HUES6 (cell line): ENCODE measurements around the gene CANT1.

Experiments used
- H3K27ac ChIP-seq: 2 replicates; pipeline ENCODE4 v1.7.0; 2013; ENCODE audit warnings: low read depth, mild to moderate bottlenecking, low read length, inconsistent platforms
- H3K27me3 ChIP-seq: 2 replicates; pipeline ENCODE4 v1.6.1; 2013; ENCODE audit warnings: low read length; ENCODE audit not compliant: control insufficient read depth, insufficient read depth
- H3K36me3 ChIP-seq: 2 replicates; pipeline ENCODE4 v1.6.1; 2013; ENCODE audit warnings: low read length; ENCODE audit not compliant: control insufficient read depth, insufficient read depth
- H3K4me1 ChIP-seq: 2 replicates; pipeline ENCODE4 v1.6.1; 2013; ENCODE audit warnings: low read length; ENCODE audit not compliant: control insufficient read depth, insufficient read depth
- H3K4me3 ChIP-seq: 2 replicates; pipeline ENCODE4 v1.5.1; 2013; ENCODE audit warnings: low read depth, low read length
- H3K9ac ChIP-seq: one replicate; pipeline ENCODE4 v1.6.1; 2013; ENCODE audit warnings: mild to moderate bottlenecking, low read length
- H3K9me3 ChIP-seq: 2 replicates; pipeline ENCODE4 v1.6.1; 2013; ENCODE audit warnings: low read depth, low read length; ENCODE audit not compliant: control insufficient read depth, insufficient read depth

The CANT1 gene

DNA sequence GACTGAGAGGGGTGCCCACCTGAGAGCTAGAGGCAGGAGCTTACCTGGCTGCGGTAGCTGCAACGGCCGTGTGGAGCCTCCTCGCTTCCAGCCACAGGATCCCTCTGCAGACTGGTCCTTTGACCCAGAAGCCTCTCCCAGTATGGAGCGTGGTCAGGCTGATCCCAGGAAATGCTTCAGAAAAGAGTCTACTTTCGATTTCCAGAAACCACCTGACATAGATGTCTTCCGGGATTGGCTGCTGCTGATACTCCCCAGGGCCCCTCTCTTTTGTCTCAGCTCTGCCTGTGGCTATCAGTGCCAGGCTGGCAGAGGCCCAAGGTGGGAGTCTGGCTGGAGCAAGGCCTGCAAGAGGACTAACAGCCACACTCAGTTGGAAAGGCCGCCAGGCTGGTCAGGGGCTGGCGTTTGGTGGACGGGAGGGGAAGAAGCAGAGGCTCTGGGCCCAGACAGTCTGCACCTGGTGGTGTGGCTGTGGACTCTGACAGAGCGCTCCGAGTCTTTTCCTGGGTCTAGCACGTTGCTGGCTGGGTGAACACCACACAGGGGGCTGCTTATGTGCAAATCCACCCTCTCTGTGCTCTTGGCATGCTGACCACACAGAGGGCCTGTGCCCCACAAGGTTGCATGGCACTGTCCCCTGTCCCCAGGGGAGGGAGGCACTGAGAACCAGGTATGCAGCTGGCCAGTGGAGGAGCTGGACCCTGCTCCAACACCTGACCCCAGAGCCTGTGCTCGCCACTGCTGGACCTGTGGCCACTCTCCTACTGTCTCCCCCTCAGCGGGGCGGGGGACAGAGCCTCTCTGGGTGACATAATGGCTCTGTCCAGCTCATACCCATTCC, 29.6 kb downstream of the CANT1 start, which contains the start of gene LGALS3BP:
LGALS3BP (minus strand) TSS at position 144 of the 844 bp plus-strand sequence. CDS start 2,732 bp downstream, outside the sequence.
- no peaks in the 10 kb centered on the region for H3K27me3 ChIP-seq
- no peaks in the 10 kb centered on the region for H3K36me3 ChIP-seq
- H3K9ac ChIP-seq, result no peak within 1 kb of the TSS
- peaks cover 15% of the 10 kb centered on the region for H3K4me1 ChIP-seq
- H3K27ac ChIP-seq, result no peak within 1 kb of the TSS
- no peak within 1 kb of the TSS for H3K4me3 ChIP-seq
- no peaks in the 10 kb centered on the region for H3K9me3 ChIP-seq

DNA sequence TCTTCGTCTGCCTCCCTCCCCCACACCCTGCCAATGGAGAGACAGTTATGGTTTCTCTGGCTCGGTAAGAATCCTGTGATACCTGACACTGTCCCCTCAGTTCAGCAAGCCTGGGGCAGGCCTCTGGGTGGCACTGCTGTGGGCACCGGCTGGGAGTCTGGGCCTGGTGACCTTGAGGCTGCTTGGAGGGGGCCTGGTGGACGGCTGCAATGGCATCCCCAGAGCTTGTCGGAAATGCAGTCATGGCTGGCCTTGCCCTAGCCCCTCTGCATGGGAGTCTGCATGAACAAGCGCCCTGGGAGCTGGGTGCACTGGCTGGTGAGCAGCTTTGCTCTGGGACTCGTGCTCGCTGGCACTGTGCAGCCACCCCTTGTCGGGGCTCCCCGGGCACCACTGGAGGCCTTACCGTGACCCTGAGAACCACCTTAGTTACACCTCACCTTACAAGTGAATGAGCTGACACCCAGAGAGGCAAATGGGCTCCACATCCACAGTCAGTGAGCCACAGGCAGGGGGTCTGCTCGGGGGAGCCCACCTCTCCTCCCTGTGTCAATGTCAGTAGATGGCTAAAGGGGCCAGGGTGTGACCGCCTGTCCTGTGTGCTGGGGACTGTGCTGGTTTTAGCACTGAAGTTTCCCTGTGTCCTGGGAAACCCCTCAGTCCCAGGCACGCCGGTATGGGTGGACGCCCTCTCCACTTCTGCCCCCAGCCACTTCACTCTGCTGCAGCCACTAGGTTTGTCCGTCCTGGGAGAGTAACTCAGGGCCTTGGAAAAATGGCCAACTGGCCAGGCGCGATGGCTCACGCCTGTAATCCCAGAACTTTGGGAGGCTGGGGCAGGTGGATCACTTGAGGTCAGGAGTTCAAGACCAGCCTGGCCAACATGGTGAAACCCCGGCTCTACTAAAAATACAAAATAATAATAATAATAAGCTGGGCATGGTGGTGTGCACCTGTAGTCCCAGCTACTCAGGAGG, 31.3 kb downstream of the CANT1 start:
- H3K4me1 ChIP-seq, result peaks cover 21% of the 10 kb centered on the region
- no peak overlapping the region for H3K27ac ChIP-seq
- H3K4me3 ChIP-seq, result no peak overlapping the region
- no peaks in the 10 kb centered on the region for H3K36me3 ChIP-seq
- no peak overlapping the region for H3K9ac ChIP-seq
- H3K27me3 ChIP-seq, result no peaks in the 10 kb centered on the region
- H3K9me3 ChIP-seq, result no peaks in the 10 kb centered on the region

DNA sequence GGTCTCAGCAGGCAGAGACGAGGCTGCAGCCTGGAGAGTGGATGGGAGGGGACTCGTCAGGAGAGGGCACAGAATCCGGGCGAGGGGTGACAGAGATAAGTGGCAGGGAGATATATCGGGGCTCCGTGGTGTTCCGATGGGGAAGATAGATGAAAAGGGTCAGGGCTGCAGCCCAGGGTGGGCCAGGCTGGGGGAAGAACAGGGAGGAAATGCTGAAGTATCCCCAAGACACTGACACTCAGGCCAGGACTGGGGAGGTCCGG, 32.0 kb downstream of the CANT1 start:
- peaks cover 22% of the 10 kb centered on the region for H3K4me1 ChIP-seq
- no peaks in the 10 kb centered on the region for H3K27me3 ChIP-seq
- H3K4me3 ChIP-seq, result no peak overlapping the region
- H3K36me3 ChIP-seq, result no peaks in the 10 kb centered on the region
- H3K9ac ChIP-seq, result no peak overlapping the region
- H3K9me3 ChIP-seq, result no peaks in the 10 kb centered on the region
- no peak overlapping the region for H3K27ac ChIP-seq

DNA sequence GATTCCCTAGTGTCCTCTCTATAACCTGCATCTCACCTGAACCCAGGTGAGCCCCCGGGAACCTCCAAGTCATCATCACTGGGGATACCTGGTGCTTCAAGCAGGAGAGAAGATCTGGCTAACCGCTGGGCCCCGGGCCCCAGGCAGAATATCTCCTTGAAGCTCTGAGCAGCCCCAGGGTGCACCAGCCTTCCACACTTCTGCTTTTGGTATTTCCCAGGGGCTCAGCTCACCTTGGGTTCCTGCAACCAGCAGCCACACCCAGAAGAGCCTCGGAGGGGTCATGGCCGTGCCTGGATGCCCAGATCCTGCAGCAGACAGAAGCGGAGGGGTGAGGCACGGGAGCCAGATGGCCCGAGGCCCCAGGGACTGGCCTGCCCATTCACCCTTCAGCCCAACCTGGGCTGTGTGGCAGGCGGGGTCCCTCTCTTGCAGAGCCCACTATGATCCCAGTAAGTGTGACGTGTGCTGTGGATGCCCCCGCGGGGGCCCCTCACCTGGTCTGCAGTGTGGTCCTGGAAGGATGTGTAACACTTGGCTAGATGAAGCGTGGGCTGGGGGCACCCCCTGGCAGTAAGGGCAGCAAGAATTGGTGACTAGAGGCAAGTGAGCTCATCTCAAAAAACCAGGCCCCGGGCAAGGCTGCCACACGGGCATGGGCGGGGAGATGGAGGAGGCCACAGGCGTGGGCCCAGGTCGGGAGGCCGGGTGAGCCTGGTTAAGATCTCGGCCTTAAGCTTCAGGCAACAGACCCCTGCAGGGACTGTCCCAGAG, 32.5 kb downstream of the CANT1 start:
- Histone ChIP-seq H3K4me1 (peaks cover 22% of the 10 kb centered on the region), H3K9me3 (no peaks in the 10 kb centered on the region), H3K4me3 (no peak overlapping the region), H3K36me3 (no peaks in the 10 kb centered on the region), H3K27me3 (no peaks in the 10 kb centered on the region), H3K9ac (no peak overlapping the region), H3K27ac (no peak overlapping the region)

DNA sequence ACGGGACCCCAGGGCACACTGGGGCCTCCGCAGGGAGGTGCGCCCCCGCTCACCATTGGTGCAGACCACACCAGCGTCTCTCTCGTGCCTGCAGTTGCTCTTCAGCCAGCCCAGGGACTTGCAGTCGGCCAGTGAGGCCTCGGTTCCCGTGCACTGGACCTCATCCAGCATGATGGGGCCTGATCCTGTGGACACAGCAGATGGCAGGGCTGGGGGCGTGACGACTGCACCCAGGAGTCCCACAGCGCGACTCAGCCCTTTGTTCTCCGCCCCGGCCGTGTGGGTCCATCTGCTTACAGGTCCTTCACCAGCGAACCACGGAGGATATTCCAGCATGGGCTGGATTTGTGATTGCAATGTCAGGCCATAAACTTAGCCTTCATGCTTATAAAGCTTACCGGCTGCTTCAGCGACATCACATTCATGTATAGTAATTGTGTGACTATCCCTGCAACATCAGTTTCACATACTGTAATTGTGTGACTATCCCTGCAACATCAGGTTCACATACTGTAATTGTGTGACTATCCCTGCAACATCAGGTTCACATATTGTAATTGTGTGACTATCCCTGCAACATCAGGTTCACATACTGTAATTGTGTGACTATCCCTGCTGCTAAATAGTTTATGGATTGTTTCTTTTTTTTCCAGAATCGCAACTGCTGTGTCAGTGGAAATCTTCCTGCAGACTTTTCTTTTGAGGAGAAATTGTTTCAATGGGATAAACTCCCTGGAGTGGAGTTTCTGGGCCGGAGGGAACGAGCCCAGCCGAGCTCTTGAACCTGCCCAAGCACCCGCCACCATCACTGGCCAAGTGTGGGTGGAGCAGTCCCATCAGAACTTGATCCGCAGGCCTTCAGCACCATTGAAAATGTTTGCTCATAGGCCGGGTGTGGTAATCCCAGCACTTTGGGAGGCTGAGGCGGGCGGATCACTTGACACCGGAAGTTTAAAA, 34.7 kb downstream of the CANT1 start:
- Histone ChIP-seq H3K9me3 (no peaks in the 10 kb centered on the region), H3K27ac (no peak overlapping the region), H3K9ac (no peak overlapping the region), H3K27me3 (no peaks in the 10 kb centered on the region), H3K36me3 (no peaks in the 10 kb centered on the region), H3K4me1 (peaks cover 20% of the 10 kb centered on the region), H3K4me3 (peak overlapping the region; percentile 33)

DNA sequence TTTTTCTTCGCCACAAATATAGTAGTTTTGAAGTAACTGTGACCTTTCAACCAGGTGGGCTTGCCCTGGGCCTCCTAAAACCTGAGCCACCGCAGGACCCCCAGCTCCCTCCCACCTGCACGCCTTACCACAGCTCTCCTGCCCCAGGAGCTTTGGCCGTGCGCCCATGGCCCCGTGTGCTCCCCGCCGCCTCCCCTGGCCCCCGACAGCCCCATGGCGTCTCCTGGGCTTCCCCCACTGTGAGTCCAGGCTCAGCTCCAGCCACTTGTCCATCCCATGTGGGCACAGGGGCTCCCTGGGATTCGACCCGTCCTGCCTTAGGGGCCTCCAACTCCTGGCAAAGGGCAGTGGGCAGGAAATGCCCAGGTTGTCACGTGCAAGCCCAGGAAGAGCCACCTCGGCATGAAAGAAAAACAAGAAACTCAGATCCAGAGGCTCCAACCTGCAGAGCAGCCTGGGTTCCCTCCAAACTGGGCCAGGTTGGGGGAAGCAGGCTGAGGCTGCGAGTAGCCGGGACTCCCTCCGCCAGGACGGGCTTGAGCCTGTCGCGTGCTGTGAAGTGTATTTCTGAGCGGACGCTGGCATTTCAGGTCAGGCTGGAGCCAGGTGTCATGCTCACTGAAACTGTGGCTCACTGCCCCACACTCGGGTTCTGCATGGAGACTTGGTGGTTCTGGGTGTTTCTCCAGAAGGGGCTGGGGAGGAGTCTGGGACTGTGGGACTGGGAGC, 35.6 kb downstream of the CANT1 start:
- no peaks in the 10 kb centered on the region for H3K36me3 ChIP-seq
- no peak overlapping the region for H3K27ac ChIP-seq
- H3K4me3 ChIP-seq, result no peak overlapping the region
- H3K9me3 ChIP-seq, result no peaks in the 10 kb centered on the region
- no peak overlapping the region for H3K9ac ChIP-seq
- peaks cover 17% of the 10 kb centered on the region; the same call in 1 of the 2 replicates for H3K4me1 ChIP-seq
- no peaks in the 10 kb centered on the region for H3K27me3 ChIP-seq

DNA sequence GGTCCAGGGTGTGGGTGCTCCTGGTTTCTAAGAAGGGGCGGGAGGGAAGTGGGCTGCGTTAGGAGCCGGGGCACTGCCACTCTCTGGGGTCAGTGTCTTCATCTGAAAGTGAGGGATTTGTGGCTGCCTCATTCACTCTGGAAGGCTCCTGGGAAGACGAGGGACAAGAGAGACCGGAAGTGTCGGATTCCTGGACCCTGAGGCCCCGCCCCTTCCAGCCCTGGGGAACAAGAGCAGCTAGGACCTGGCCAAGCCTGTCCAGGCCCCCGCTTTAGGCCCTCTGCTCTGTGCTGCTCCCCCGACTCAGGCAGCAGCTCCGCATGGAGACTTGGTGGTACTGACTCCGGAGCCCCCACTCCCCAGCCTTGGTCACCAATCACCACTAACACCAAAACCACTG, 36.4 kb downstream of the CANT1 start:
- Histone ChIP-seq H3K4me1 (peaks cover 17% of the 10 kb centered on the region; the same call in 1 of the 2 replicates), H3K36me3 (no peaks in the 10 kb centered on the region), H3K27ac (no peak overlapping the region), H3K27me3 (no peaks in the 10 kb centered on the region), H3K9ac (no peak overlapping the region), H3K4me3 (no peak overlapping the region), H3K9me3 (no peaks in the 10 kb centered on the region)

DNA sequence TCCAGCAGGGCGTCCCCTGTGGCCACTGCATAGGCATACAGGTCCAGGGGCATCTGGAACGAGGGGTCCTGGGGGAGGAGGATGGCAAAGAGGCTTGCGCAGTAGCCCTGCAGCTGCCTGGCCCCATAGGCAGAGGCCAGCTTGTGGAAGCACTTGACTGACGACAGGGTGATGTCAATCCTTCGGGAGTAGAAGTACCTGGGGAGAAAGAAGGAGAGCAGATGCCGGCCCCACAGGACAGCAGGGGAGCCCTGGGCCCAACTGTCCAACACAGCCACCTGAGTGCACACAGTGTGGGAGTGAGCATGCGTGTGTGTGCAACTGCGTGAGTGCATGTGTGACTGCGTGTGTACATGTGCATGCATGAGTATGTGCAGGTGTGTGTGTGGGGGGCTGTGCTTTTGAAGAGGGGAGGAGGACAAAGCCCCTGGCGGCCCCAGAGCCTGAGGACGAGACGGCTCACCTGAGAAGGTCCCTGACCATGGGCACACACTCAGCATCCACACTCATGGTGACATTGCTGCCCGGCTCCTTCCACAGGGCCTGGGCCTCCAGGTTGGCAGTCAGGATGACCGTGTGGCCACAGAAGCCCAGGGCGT, 37.0 kb downstream of the CANT1 start:
- H3K9me3 ChIP-seq, result no peaks in the 10 kb centered on the region
- H3K4me1 ChIP-seq, result peaks cover 17% of the 10 kb centered on the region; the same call in 1 of the 2 replicates
- H3K9ac ChIP-seq, result no peak overlapping the region
- no peak overlapping the region for H3K4me3 ChIP-seq
- no peak overlapping the region for H3K27ac ChIP-seq
- no peaks in the 10 kb centered on the region for H3K27me3 ChIP-seq
- H3K36me3 ChIP-seq, result no peaks in the 10 kb centered on the region

DNA sequence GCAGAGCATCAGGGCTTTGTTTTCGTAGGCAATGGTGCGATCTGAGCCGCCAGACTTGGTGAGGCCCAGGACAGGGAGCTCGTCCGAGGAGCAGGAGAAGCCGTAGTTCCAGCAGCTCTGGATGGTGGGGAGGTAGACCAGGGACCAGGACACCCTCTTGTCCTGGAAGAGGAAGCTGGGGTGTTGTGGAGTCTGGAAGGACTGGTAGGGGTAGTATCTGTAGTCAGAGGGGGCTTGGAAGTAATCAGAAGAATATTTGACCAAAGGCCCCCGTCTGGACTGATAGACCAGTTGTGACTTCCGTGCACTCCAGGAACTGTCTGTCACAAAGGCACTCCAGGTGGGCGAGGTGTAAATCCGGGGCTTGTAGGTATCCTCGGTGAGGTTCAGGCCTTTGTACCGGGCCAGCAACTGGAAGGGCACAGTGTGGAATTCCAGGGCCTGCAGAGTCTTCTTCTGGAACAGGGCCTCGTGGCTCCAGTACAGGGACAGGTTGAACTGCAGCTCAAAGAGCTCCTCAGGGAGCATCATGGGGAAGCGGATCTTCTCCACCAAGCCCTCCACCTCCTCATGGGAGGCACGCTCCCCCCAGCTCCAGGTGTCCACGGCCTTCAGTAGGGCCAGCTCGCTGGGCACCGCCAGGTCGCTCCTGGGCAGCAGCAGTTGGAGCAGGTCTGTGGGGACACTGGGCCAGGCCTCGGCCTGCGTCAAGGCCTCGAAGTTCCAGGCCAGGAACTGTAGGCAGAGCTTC, 37.6 kb downstream of the CANT1 start:
- no peak overlapping the region for H3K9ac ChIP-seq
- no peaks in the 10 kb centered on the region for H3K9me3 ChIP-seq
- no peak overlapping the region for H3K27ac ChIP-seq
- no peaks in the 10 kb centered on the region for H3K27me3 ChIP-seq
- no peaks in the 10 kb centered on the region for H3K36me3 ChIP-seq
- peaks cover 17% of the 10 kb centered on the region; the same call in 1 of the 2 replicates for H3K4me1 ChIP-seq
- no peak overlapping the region for H3K4me3 ChIP-seq
